HG03103 (cell line): ENCODE data around the gene SPEN.
"Not testable (repeated sequence)": the region's sequence is repeated elsewhere in the genome, so short reads cannot be mapped to it uniquely, and the experiment has no call there.

Experiments used
- ATAC-seq: cut with Tn5 transposase; IDR thresholded peaks from one replicate; pipeline ENCODE4 v1.9.1; 2021; ENCODE audit warnings: low read depth; ENCODE audit not compliant: unreplicated experiment

SPEN gene

GRCh38 chr1:15892857-15893599 is 45.5 kb downstream of the SPEN start:
- ATAC-seq, result not testable (repeated sequence)

- ATAC-seq, result no peak
Measured at GRCh38 chr1:15895233-15895632, 47.7 kb downstream of the SPEN start.

DNA sequence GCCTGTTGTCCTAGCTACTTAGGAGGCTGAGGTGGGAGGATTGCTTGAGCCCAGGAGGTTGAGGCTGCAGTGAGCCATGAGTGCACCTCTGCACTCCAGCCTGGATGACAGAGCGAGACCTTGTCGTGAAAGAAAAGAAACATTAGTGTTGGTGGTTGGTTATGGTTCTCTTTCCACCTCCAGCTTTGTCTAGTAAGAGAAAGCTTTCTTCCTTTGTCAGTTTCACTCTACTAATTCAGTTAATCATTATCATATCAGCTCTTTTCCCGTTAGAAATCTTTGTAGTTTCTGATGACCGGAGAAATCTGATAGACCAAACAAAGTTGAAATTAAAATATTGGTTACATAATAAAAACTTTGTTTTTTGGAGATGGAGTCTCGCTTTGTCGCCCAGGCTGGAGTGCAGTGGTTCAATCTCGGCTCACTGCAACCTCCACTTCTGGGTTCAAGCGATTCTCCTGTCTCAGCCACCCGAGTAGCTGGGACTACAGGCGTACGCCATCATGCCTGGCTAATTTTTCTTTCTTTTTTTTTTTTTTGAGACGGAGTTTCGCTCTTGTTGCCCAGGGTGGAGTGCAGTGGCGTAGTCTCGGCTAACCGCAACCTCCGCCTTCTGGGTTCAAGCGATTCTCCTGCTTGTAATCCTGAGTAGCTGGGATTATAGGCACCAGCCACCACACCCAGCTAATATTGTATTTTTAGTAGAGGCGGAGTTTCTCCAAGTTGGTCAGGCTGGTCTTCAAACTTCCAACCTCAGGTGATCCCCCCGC is 49.5 kb downstream of the SPEN start:
- not testable (repeated sequence) for ATAC-seq

DNA sequence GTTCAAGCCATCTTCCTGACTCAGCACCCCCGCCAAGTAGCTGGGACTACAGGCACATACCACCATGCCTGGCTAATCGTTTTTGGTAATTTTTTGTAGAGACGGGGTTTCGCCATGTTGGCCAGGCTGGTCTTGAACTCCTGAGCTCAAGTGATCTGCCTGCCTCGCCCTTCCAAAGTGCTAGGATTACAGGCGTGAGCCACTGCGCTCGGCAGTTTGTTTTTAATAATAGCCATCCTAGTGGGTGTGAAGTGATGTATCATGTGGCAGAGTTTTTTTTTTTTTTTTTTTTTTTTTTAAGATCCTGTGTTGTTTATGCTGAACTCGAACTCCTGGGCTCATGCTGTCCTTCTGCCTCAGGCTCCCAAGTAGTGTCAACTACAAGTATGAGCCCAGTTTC is 51.8 kb downstream of the SPEN start:
- ATAC-seq, result no peak

- ATAC-seq, result no peak
Measured at GRCh38 chr1:15900662-15901279, 53.3 kb downstream of the SPEN start.

GRCh38 chr1:15902882-15903281 is 55.4 kb downstream of the SPEN start:
- no peak for ATAC-seq

GRCh38 chr1:15908597-15908996 is 61.1 kb downstream of the SPEN start:
- no peak for ATAC-seq

DNA sequence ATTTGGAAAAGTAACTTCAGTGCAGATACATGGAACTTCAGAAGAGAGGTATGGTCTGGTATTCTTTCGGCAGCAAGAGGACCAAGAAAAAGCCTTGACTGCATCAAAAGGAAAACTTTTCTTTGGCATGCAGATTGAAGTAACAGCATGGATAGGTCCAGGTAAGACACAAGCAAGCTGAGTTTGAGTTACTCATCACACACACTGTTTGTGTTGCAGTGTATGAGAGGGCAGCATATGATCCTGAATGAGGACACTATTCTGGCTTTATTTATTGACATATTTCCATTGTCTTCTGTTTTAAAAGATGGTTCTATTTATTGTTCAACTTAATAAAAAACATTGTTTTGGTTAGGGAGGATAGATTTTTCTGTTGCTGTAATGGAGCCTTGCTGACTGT is 63.6 kb downstream of the SPEN start:
- ATAC-seq, result no peak

- no peak for ATAC-seq
Measured at GRCh38 chr1:15911927-15912326, 64.4 kb downstream of the SPEN start.

DNA sequence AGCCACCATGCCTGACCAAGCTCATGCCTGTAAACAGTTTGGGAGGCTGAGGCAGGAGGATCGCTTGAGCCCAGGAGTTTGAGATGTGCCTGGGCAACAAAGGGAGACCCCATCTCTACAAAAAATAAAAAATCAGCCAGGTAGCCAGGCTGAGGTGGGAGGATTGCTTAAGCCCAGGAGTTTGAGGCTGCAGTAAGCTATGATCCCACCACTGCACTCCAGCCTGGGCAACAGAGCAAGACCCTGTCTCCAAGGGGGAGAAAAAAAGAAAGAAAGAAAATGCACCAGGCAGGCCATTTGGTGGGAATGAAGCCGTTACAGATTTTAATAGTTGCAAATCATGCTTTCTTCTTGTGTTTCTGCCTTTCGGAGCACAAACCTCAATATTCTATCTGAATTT is 66.1 kb downstream of the SPEN start:
- not testable (repeated sequence) for ATAC-seq

DNA sequence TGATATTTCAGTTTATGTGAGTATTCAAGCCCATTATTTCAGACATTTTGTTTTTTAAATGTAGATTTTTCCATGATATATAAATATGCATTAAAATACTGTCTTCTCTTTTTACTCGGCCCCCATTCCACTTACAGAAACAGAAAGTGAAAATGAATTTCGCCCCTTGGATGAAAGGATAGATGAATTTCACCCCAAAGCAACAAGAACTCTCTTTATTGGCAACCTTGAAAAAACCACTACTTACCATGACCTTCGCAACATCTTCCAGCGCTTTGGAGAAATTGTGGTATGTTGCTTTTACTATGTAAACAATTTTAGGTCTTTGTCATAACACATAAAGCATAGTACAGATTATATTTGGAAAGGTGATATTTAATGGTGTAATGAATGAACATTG is 68.5 kb downstream of the SPEN start:
- no peak for ATAC-seq

DNA sequence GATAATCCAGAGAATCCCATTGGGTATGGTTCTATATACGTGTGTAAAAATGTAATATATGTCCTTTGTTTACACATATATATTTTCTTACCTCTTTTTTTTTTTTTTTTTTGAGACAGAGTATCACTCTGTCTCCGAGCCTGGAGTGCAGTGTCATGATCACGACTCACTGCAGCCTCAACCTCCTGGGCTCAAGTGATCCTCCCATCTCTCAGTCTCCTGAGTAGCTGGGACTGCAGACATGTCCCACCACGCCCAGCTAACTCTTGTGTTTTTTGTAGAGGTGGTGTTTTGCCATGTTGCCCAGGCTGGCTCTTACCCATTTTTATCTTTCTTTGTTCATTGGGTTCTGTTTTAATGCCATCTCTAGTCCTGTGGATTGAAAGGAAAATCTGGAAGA is 68.9 kb downstream of the SPEN start:
- ATAC-seq, result no peak

- no peak for ATAC-seq
Measured at GRCh38 chr1:15916916-15917315, 69.4 kb downstream of the SPEN start.

GRCh38 chr1:15918962-15919715 is 71.6 kb downstream of the SPEN start:
- ATAC-seq, result no peak

GRCh38 chr1:15923241-15923640 is 75.7 kb downstream of the SPEN start:
- no peak for ATAC-seq

- not testable (repeated sequence) for ATAC-seq
Measured at GRCh38 chr1:15926448-15926847, 78.9 kb downstream of the SPEN start.

GRCh38 chr1:15928971-15929965 is 81.8 kb downstream of the SPEN start:
- no peak for ATAC-seq

- no peak for ATAC-seq
Measured at GRCh38 chr1:15931401-15931800, 83.9 kb downstream of the SPEN start.

DNA sequence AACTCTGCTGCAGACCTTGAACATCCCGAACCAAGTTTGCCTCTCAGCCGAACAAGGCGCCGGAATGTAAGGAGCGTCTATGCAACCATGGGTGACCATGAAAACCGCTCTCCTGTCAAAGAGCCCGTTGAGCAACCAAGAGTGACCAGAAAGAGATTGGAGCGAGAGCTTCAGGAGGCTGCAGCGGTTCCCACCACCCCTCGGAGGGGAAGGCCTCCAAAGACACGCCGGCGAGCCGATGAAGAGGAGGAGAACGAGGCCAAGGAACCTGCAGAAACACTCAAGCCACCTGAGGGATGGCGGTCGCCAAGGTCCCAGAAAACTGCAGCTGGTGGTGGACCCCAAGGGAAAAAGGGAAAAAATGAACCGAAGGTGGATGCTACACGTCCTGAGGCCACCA is 84.4 kb downstream of the SPEN start:
- no peak for ATAC-seq

DNA sequence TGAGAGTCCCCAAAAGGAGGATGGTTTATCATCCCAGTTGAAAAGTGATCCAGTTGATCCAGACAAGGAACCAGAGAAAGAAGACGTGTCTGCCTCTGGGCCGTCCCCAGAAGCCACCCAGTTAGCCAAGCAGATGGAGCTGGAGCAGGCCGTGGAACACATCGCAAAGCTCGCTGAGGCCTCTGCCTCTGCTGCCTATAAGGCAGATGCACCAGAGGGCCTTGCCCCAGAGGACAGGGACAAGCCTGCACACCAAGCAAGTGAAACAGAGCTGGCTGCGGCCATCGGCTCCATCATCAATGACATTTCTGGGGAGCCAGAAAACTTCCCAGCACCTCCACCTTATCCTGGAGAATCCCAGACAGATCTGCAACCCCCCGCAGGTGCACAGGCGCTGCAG is 85.1 kb downstream of the SPEN start:
- ATAC-seq, result no peak
